ENCODE results near the gene IGFL2. TPM values are rescaled to one million over a fixed set of nuclear protein-coding genes. Genes with fewer than 3 reads are reported as not detected.

IGFL2 gene
- total and polyA plus RNA-seq, 10 of the 15 experiments (the other 5 are each of a cell fraction or from before 2014, with no cell fraction given) = 0.19 TPM; not detected in 9

DNA sequence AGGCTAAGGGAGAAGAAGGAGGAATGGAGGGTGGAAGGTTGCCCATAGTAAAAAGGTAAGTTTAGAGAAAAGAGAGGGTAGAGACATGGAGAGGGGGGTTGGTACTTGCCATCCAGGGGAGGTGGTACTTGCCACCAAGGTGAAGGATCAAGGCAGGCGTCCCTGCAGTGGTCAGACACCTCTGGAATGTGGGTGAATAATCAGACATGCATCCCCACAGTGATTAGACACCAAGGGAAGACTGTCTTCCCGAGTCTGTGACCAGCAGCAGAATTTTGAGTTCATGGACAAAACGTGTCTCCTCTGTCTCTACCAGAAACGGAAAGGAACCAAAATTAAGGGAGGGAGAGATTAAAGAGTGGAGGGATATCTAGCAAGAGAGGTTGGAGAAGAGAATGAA lies 54.4 kb downstream of the IGFL2 start:
- no peak overlapping the region for H3K4me2 ChIP-seq (ENCODE audit: control insufficient read depth, insufficient read depth)
- H3K27ac ChIP-seq (ENCODE audit: control insufficient read depth, insufficient read depth) = no peak overlapping the region
- peaks cover 0 to 2% of the 10 kb centered on the region in 2 experiments; a peak in 2 of 4 replicates for H3K27me3 ChIP-seq (replicated peaks in 1 of 2; ENCODE audit: control insufficient read depth in 2 of 2, insufficient read depth in 2 of 2, low read length in 1 of 2)
- H3K4me3 ChIP-seq = no peak overlapping the region
- intact Hi-C loops (cut with micrococcal nuclease; ENCODE audit: unreplicated experiment) = no loop called here
- DNase-seq (ENCODE audit: low read depth, low spot score) = no peak
- ChIA-PET SMC1A (ENCODE audit: uncharacterized antibody, unreplicated experiment) (no interaction called here), CTCF (no interaction called here), RAD21 (ENCODE audit: unreplicated experiment) (no interaction called here), POLR2A (no interaction called here)
- H2AFZ ChIP-seq (ENCODE audit: control insufficient read depth, low read depth, low read length) = no peak overlapping the region
- BruUV-seq (replicated peaks) = no TSS peak
- in situ Hi-C loops (cut with MboI) = no loop called here
- no peaks in the 10 kb centered on the region for H4K20me1 ChIP-seq (ENCODE audit: control insufficient read depth, insufficient read depth)
- H3K9ac ChIP-seq (ENCODE audit: control insufficient read depth, insufficient read depth, low read length) = no peak overlapping the region
- no peak for FAIRE-seq
- H3K4me1 ChIP-seq (ENCODE audit: control insufficient read depth, insufficient read depth, low read length) = no peaks in the 10 kb centered on the region
- WGBS (ENCODE audit: insufficient coverage, insufficient replicate concordance, low lambda C conversion rate, missing lambda C conversion rate) = 2% methylated on average over 4 of the region's 4 CpGs
- H3K9me3 ChIP-seq (replicated peaks; ENCODE audit: control insufficient read depth, insufficient read depth, low read length) = no peaks in the 10 kb centered on the region
- TF ChIP-seq, protein P1, sequence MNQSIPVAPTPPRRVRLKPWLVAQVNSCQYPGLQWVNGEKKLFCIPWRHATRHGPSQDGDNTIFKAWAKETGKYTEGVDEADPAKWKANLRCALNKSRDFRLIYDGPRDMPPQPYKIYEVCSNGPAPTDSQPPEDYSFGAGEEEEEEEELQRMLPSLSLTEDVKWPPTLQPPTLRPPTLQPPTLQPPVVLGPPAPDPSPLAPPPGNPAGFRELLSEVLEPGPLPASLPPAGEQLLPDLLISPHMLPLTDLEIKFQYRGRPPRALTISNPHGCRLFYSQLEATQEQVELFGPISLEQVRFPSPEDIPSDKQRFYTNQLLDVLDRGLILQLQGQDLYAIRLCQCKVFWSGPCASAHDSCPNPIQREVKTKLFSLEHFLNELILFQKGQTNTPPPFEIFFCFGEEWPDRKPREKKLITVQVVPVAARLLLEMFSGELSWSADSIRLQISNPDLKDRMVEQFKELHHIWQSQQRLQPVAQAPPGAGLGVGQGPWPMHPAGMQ (IDR thresholded peaks at IDR 0.05; ENCODE audit: borderline replicate concordance) = no peak
- TF ChIP-seq SMC3 (IDR thresholded peaks at IDR 0.05; ENCODE audit: borderline replicate concordance, low read length) (no peak), KDM1A (IDR thresholded peaks at IDR 0.05; ENCODE audit: borderline replicate concordance) (no peak), CEBPB (IDR thresholded peaks at IDR 0.05; ENCODE audit: borderline replicate concordance in 1 of 2, low read depth in 2 of 2, low read length in 2 of 2) (no peak), HDGF (IDR thresholded peaks at IDR 0.05) (no peak), SREBF2 (IDR thresholded peaks at IDR 0.05; ENCODE audit: low read length) (no peak)
- TF ChIP-seq, protein P2, sequence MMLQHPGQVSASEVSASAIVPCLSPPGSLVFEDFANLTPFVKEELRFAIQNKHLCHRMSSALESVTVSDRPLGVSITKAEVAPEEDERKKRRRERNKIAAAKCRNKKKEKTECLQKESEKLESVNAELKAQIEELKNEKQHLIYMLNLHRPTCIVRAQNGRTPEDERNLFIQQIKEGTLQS (IDR thresholded peaks at IDR 0.05; ENCODE audit: borderline replicate concordance, extremely low read depth, low read depth, low read length) = no peak
- H3K79me2 ChIP-seq (ENCODE audit: control insufficient read depth, insufficient read depth, low read length) = no peaks in the 10 kb centered on the region
- H3K36me3 ChIP-seq (ENCODE audit: control insufficient read depth in 2 of 2, insufficient read depth in 2 of 2, low read length in 1 of 2) = no peaks in the 10 kb centered on the region
- ATAC-seq = no peak
